Measurements from ENCODE around the gene FYB2. TPM values are rescaled to one million over a fixed set of nuclear protein-coding genes. Genes with fewer than 3 reads are reported as not detected.

Gene FYB2
- total RNA-seq, 1 experiment from 2014 or later: 0.48 TPM

- peaks cover 9 to 11% of the 10 kb centered on the region in 2 experiments; a peak in 4 of 5 replicates for H3K9me3 Mint-ChIP-seq
- Histone ChIP-seq H3K4me2 (ENCODE audit: insufficient read depth, insufficient read length, low read length) (no peak overlapping the region), H3K18ac (ENCODE audit: insufficient read length, low read depth, low read length) (no peak overlapping the region), H2BK120ac (ENCODE audit: low read depth, low read length, poor library complexity, severe bottlenecking) (no peak overlapping the region), H2BK15ac (ENCODE audit: low read depth, low read length) (no peak overlapping the region), H3K4ac (ENCODE audit: low read depth, low read length) (no peak overlapping the region), H4K20me1 (ENCODE audit: control insufficient read depth, insufficient read depth, insufficient read length) (no peaks in the 10 kb centered on the region), H2BK12ac (ENCODE audit: insufficient read length, low read depth, low read length) (no peak overlapping the region), H3K14ac (ENCODE audit: insufficient read depth, low read length) (no peak overlapping the region), H3K9ac (ENCODE audit: extremely low read depth, insufficient read length, low read length) (no peak overlapping the region), H3K56ac (ENCODE audit: insufficient read length, low read depth, low read length) (no peak overlapping the region), H4K5ac (ENCODE audit: insufficient read length, low read depth, low read length) (no peak overlapping the region), H2BK20ac (ENCODE audit: low read depth, low read length, poor library complexity, severe bottlenecking) (no peak overlapping the region), H4K8ac (replicated peaks; ENCODE audit: insufficient read length, low read depth, low read length) (no peak overlapping the region), H3K9me3 (ENCODE audit: control insufficient read depth, low read depth, low read length) (no peaks in the 10 kb centered on the region), H3T11ph (ENCODE audit: low read length) (no peak overlapping the region), H3K27ac (ENCODE audit: insufficient read length, low read depth, low read length) (no peak overlapping the region), H2BK5ac (ENCODE audit: insufficient read length, low read length) (no peak overlapping the region), H3K23ac (ENCODE audit: insufficient read length, low read depth, low read length) (no peak overlapping the region), H3K4me1 (ENCODE audit: insufficient read depth, low read length) (no peaks in the 10 kb centered on the region), H3K23me2 (ENCODE audit: insufficient read length, low read depth, low read length, poor library complexity, severe bottlenecking) (no peaks in the 10 kb centered on the region), H3K79me1 (ENCODE audit: insufficient read depth, low read depth, low read length, poor library complexity, severe bottlenecking) (no peaks in the 10 kb centered on the region), H4K91ac (ENCODE audit: insufficient read length, low read depth, low read length) (no peak overlapping the region), H2AFZ (ENCODE audit: low read length) (no peak overlapping the region), H2AK5ac (ENCODE audit: insufficient read length, low read length) (no peak overlapping the region), H3K79me2 (ENCODE audit: insufficient read depth, low read length) (no peaks in the 10 kb centered on the region), H3K27me3 (ENCODE audit: insufficient read depth, low read length) (no peaks in the 10 kb centered on the region)
- H3K27me3 Mint-ChIP-seq (ENCODE audit: low read depth): no peaks in the 10 kb centered on the region
- peaks cover 0 to 5% of the 10 kb centered on the region in 2 experiments; a peak in 1 of 4 replicates for H3K4me1 Mint-ChIP-seq
- no peak for DNase-seq
- peaks cover 34 to 65% (median 36%) of the 10 kb centered on the region in 3 experiments for H3K36me3 Mint-ChIP-seq (ENCODE audit: insufficient read depth in 1 of 3, low read depth in 3 of 3)
- WGBS (ENCODE audit: extremely low coverage, insufficient read length, low lambda C conversion rate): no CpG with 5 or more reads among the region's 1 CpG
- H3K4me3 Mint-ChIP-seq: no peak overlapping the region; a peak in 1 of 5 replicates
- TF ChIP-seq CTCF (conservative IDR thresholded peaks at IDR 0.05): no peak
- H3K27ac Mint-ChIP-seq: no peak overlapping the region
These were observed 115.5 kb downstream of the FYB2 start for GRCh38 chr1:56703747-56704146.

Data from H9 (cell line).